GM12891 (cell line): ENCODE results near the gene MYO15B. TPM values are rescaled to one million over a fixed set of nuclear protein-coding genes. Genes with fewer than 3 reads are reported as not detected.
A peak's percentile ranks its signal among the peaks of the same experiment; 100 is the strongest.

ENCODE experiments used
- DNase-seq: peaks from one replicate; pipeline ENCODE4 v3.0.0; 2011; ENCODE audit warnings: low spot score; ENCODE audit not compliant: insufficient read length
- FAIRE-seq: peaks from 2 replicates; lab custom pipeline; 2011; peaks lifted over from hg19 to GRCh38; lab: Jason Lieb, UNC
- PAX5 ChIP-seq: IDR thresholded peaks from 2 replicates; pipeline ENCODE4 v1.6.1; 2011; ENCODE audit warnings: low read length, moderate library complexity, mild to moderate bottlenecking; ENCODE audit not compliant: insufficient read depth, severe bottlenecking
- POLR2A ChIP-seq: IDR thresholded peaks from 2 replicates; pipeline ENCODE4 v1.6.1; 2011; ENCODE audit warnings: low read depth, low read length, control low read depth
- POLR2AphosphoS5 ChIP-seq: IDR thresholded peaks from 2 replicates; pipeline ENCODE4 v1.6.1; 2011; ENCODE audit warnings: low read depth, low read length, control low read depth
- POU2F2 ChIP-seq: IDR thresholded peaks from 2 replicates; pipeline ENCODE4 v1.6.1; 2011; ENCODE audit warnings: low read depth, mild to moderate bottlenecking, control low read depth, low read length, moderate library complexity
- SPI1 ChIP-seq: IDR thresholded peaks from 2 replicates; pipeline ENCODE4 v1.6.1; 2011; ENCODE audit warnings: low read depth, low read length, control low read depth
- TAF1 ChIP-seq: IDR thresholded peaks from 2 replicates; pipeline ENCODE4 v1.6.1; 2011; ENCODE audit warnings: low read depth, low read length, control low read depth
- polyA plus RNA-seq: library from polyadenylated mRNA; unstranded; fragments of >200 nt; gene quantifications from one replicate; pipeline ENCODE4 v1.2.1, GENCODE V29; 2012; ENCODE audit warnings: low read depth, missing spikeins, inconsistent platforms; ENCODE audit not compliant: missing spikeins

Gene MYO15B
- 9.5 TPM for polyA plus RNA-seq

GRCh38 chr17:75587675-75588595, at the start of gene MYO15B:
Gene MYO15B (plus strand): TSS chr17:75587800. CDS start chr17:75588058, 258 bp downstream.
- DNase-seq, result peak; percentile 78
- FAIRE-seq, result peak; percentile 57
- no peak for TF ChIP-seq POLR2A
- TF ChIP-seq SPI1, result 0 out of 2 replicates have a peak, but pooled peaks have one; percentile 9

GRCh38 chr17:75539967-75540729, 47.5 kb upstream of the MYO15B start:
- FAIRE-seq, result no peak

GRCh38 chr17:75540923-75541503, 46.6 kb upstream of the MYO15B start:
- FAIRE-seq (no peak), DNase-seq (no peak)
- TF ChIP-seq POLR2A, result no peak
- no peak for TF ChIP-seq PAX5
- TF ChIP-seq TAF1, result no peak
- TF ChIP-seq POLR2AphosphoS5, result no peak
- TF ChIP-seq SPI1, result no peak
- TF ChIP-seq POU2F2, result no peak

More at GRCh38 chr17:75539967-75540729, 47.5 kb upstream of the MYO15B start:
- TF ChIP-seq SPI1 (no peak), POLR2AphosphoS5 (no peak), POU2F2 (no peak), TAF1 (no peak), PAX5 (no peak), POLR2A (no peak)
- no peak for DNase-seq

- DNase-seq (no peak), FAIRE-seq (no peak)
- no peak for TF ChIP-seq SPI1
- TF ChIP-seq POLR2A, result no peak
- no peak for TF ChIP-seq TAF1
- TF ChIP-seq POLR2AphosphoS5, result no peak
- TF ChIP-seq POU2F2, result no peak
- TF ChIP-seq PAX5, result no peak
Measured at GRCh38 chr17:75542229-75542628, 45.4 kb upstream of the MYO15B start.

- DNase-seq (no peak), FAIRE-seq (no peak)
- no peak for TF ChIP-seq SPI1
- no peak for TF ChIP-seq POU2F2
- no peak for TF ChIP-seq TAF1
- no peak for TF ChIP-seq POLR2A
- TF ChIP-seq PAX5, result no peak
- TF ChIP-seq POLR2AphosphoS5, result no peak
Measured at GRCh38 chr17:75542728-75543336, 44.8 kb upstream of the MYO15B start.

GRCh38 chr17:75544250-75544649, 43.4 kb upstream of the MYO15B start:
- no peak for TF ChIP-seq POLR2A
- no peak for TF ChIP-seq TAF1
- no peak for TF ChIP-seq POU2F2
- TF ChIP-seq POLR2AphosphoS5, result no peak
- TF ChIP-seq SPI1, result no peak
- no peak for TF ChIP-seq PAX5
- no peak for FAIRE-seq
- DNase-seq, result no peak

GRCh38 chr17:75546181-75546580, 41.4 kb upstream of the MYO15B start:
- TF ChIP-seq POLR2A (no peak), POLR2AphosphoS5 (no peak), SPI1 (no peak), TAF1 (no peak), PAX5 (no peak), POU2F2 (no peak)
- DNase-seq, result no peak
- no peak for FAIRE-seq

- no peak for DNase-seq
- no peak for TF ChIP-seq POLR2A
- no peak for TF ChIP-seq POU2F2
- no peak for TF ChIP-seq SPI1
- TF ChIP-seq TAF1, result no peak
- TF ChIP-seq PAX5, result no peak
- no peak for TF ChIP-seq POLR2AphosphoS5
- no peak for FAIRE-seq
Measured at GRCh38 chr17:75547091-75547490, 40.5 kb upstream of the MYO15B start.

- FAIRE-seq, result no peak
- no peak for DNase-seq
- no peak for TF ChIP-seq PAX5
- no peak for TF ChIP-seq POU2F2
- TF ChIP-seq POLR2AphosphoS5, result no peak
- no peak for TF ChIP-seq POLR2A
- no peak for TF ChIP-seq SPI1
- no peak for TF ChIP-seq TAF1
Measured at GRCh38 chr17:75548813-75549212, 38.8 kb upstream of the MYO15B start.
